GM23338 (cell line): Measurements from ENCODE around the gene USH1C. TPM values are rescaled to one million over a fixed set of nuclear protein-coding genes. Genes with fewer than 3 reads are reported as not detected.

Source experiments
- ATAC-seq: fragments of 200-7000 bp; cut with Tn5 transposase; 3 replicates; pipeline ENCODE4 v1.9.1; 2020
- DNase-seq: peaks from one replicate; pipeline ENCODE4 v3.0.0-alpha.2; 2015; ENCODE audit warnings: low spot score
- H2AFZ ChIP-seq: fragments of 200-600 bp; sonication (generic); 2 replicates; pipeline ENCODE4 v1.8.0; 2016; ENCODE audit warnings: antibody characterized with exemption, mild to moderate bottlenecking, moderate library complexity
- H3F3A ChIP-seq: fragments of 200-600 bp; sonication (generic); replicated peaks from 2 replicates; pipeline ENCODE4 v1.8.0; 2017; ENCODE audit warnings: antibody characterized with exemption, mixed run types, low read depth
- H3K27ac ChIP-seq: fragments of 200-600 bp; sonication (generic); 2 replicates; pipeline ENCODE4 v1.6.1; 2016; ENCODE audit warnings: low read depth
- H3K27me3 ChIP-seq: fragments of 200-600 bp; sonication (generic); 2 replicates; pipeline ENCODE4 v1.8.0; 2016; ENCODE audit warnings: mild to moderate bottlenecking, mixed run types, moderate library complexity; ENCODE audit not compliant: insufficient read depth
- H3K36me3 ChIP-seq: fragments of 200-600 bp; sonication (generic); 2 replicates; pipeline ENCODE4 v1.8.0; 2016; ENCODE audit warnings: mild to moderate bottlenecking; ENCODE audit not compliant: insufficient read depth
- H3K4me1 ChIP-seq: fragments of 200-600 bp; sonication (generic); 2 replicates; pipeline ENCODE4 v1.8.0; 2016; ENCODE audit warnings: mild to moderate bottlenecking, moderate library complexity; ENCODE audit not compliant: insufficient read depth
- H3K4me2 ChIP-seq: fragments of 200-600 bp; sonication (generic); 2 replicates; pipeline ENCODE4 v1.7.1; 2017; ENCODE audit warnings: mixed run types
- H3K4me3 ChIP-seq: fragments of 200-600 bp; sonication (generic); 2 replicates; pipeline ENCODE4 v1.6.1; 2016; ENCODE audit warnings: mixed run types
- H3K79me2 ChIP-seq: fragments of 200-600 bp; sonication (generic); replicated peaks from 2 replicates; pipeline ENCODE4 v1.8.0; 2017; ENCODE audit warnings: mild to moderate bottlenecking; ENCODE audit not compliant: insufficient read depth
- H3K9me2 ChIP-seq: fragments of 200-600 bp; sonication (generic); 2 replicates; pipeline ENCODE4 v1.8.0; 2017; ENCODE audit not compliant: insufficient read depth
- H4K20me1 ChIP-seq: fragments of 200-600 bp; sonication (generic); replicated peaks from 2 replicates; pipeline ENCODE4 v1.8.0; 2017; ENCODE audit warnings: mild to moderate bottlenecking; ENCODE audit not compliant: insufficient read depth
- H3K27ac Mint-ChIP-seq: 2 replicates; pipeline ENCODE4 v1.8.0; 2020; ENCODE audit warnings: inconsistent platforms, mild to moderate bottlenecking, moderate library complexity, mixed read lengths
- H3K27me3 Mint-ChIP-seq: 3 replicates; pipeline ENCODE4 v1.8.0; 2022; ENCODE audit warnings: low read depth, mild to moderate bottlenecking, moderate library complexity, mixed read lengths, inconsistent platforms; ENCODE audit not compliant: insufficient read depth, poor library complexity
- H3K36me3 Mint-ChIP-seq: 3 replicates; pipeline ENCODE4 v1.8.0; 2021; ENCODE audit warnings: low read depth, mild to moderate bottlenecking, inconsistent platforms, moderate library complexity, mixed read lengths
- H3K4me1 Mint-ChIP-seq: 3 replicates; pipeline ENCODE4 v1.8.0; 2020; ENCODE audit warnings: mild to moderate bottlenecking, inconsistent platforms, mixed read lengths
- H3K4me3 Mint-ChIP-seq: 3 replicates; pipeline ENCODE4 v1.8.0; 2021; ENCODE audit warnings: moderate library complexity, mild to moderate bottlenecking, inconsistent platforms, mixed read lengths
- H3K9me3 Mint-ChIP-seq: 3 replicates; pipeline ENCODE4 v1.8.0; 2020; ENCODE audit warnings: moderate library complexity, mild to moderate bottlenecking, inconsistent platforms, mixed read lengths
- CREB1 ChIP-seq: fragments of 250-450 bp; sonication (Bioruptor Pico); IDR thresholded peaks from 2 replicates; pipeline ENCODE4 v1.5.0; 2020; ENCODE audit warnings: low read depth, mild to moderate bottlenecking, moderate library complexity
- ETS1 ChIP-seq: IDR thresholded peaks from 2 replicates; pipeline ENCODE4 v1.6.1; 2016; ENCODE audit warnings: antibody characterized with exemption
- EZH2 ChIP-seq: fragments of 200-600 bp; sonication (generic); IDR thresholded peaks from one replicate; pipeline ENCODE4 v1.8.0; 2017; ENCODE audit warnings: antibody characterized with exemption, mild to moderate bottlenecking, low read depth; ENCODE audit not compliant: unreplicated experiment
- EZH2phosphoT487 ChIP-seq: fragments of 200-600 bp; sonication (generic); IDR thresholded peaks from one replicate; pipeline ENCODE4 v1.8.1; 2018; ENCODE audit warnings: antibody characterized with exemption; ENCODE audit not compliant: unreplicated experiment
- JUNB ChIP-seq: IDR thresholded peaks from one replicate; pipeline ENCODE4 v1.6.1; 2016; ENCODE audit warnings: antibody characterized with exemption; ENCODE audit not compliant: unreplicated experiment
- NANOG ChIP-seq: IDR thresholded peaks from 2 replicates; pipeline ENCODE4 v1.6.1; 2016; ENCODE audit warnings: antibody characterized with exemption, borderline replicate concordance
- POLR2AphosphoS5 ChIP-seq: IDR thresholded peaks from 2 replicates; pipeline ENCODE4 v1.6.1; 2016; ENCODE audit warnings: antibody characterized with exemption, low read depth
- REST ChIP-seq: IDR thresholded peaks from one replicate; pipeline ENCODE4 v1.6.1; 2018; ENCODE audit warnings: antibody characterized with exemption; ENCODE audit not compliant: unreplicated experiment
- STAT1 ChIP-seq: IDR thresholded peaks from one replicate; pipeline ENCODE4 v1.6.1; 2016; ENCODE audit warnings: antibody characterized with exemption; ENCODE audit not compliant: unreplicated experiment
- ZNF114 ChIP-seq: fragments of 250-450 bp; sonication (Bioruptor Pico); IDR thresholded peaks from 2 replicates; pipeline ENCODE4 v1.5.0; 2020; ENCODE audit warnings: mild to moderate bottlenecking, moderate library complexity
- ZNF331 ChIP-seq: fragments of 250-450 bp; sonication (Bioruptor Pico); IDR thresholded peaks from 2 replicates; pipeline ENCODE4 v1.5.0; 2020; ENCODE audit warnings: low read depth, mild to moderate bottlenecking, moderate library complexity
- polyA plus RNA-seq: library from polyadenylated mRNA; unstranded; fragments of >200 nt; fragmentation: Nextera tagmentation; extraction: Ambion mirVana; gene quantifications from 2 replicates; pipeline ENCODE4 v1.2.1, GENCODE V29; 2016
- total RNA-seq: library from RNA; depleted of rRNA; stranded (reverse); fragments of >200 nt; shearing (Covaris generic); gene quantifications from 2 replicates; pipeline ENCODE4 v1.2.3, GENCODE V29; 2014
- TF ChIP-seq, protein P1 (sequence below): fragments of 250-450 bp; sonication (Bioruptor Pico); IDR thresholded peaks from 2 replicates; pipeline ENCODE4 v1.5.0; 2020; ENCODE audit warnings: mild to moderate bottlenecking, moderate library complexity

The USH1C gene
- total and polyA plus RNA-seq, 2 experiments from 2014 or later = 1.3 to 1.8 TPM

DNA sequence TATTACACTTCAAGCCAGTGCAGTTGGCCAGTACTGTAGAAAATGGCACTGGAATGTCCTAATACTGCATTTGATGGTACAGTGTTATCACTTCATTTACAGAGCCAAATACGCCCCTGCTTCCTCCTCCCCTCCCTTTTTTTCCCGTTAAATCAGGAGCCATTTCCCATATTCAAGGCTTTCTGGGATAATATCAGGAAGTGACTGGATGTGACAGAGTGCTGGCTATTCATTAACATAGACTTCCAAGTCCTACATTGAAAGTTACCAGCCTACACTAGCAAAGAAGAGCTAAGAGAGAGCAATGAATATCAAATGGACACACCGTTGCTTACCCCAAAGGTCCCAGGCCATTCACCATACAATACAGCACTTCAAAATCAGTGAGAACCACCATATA, 35.4 kb downstream of the USH1C start (continued):
- no peak for TF ChIP-seq REST

- Histone ChIP-seq H3K4me3 (no peak overlapping the region), H3K4me1 (no peaks in the 10 kb centered on the region), H3K36me3 (no peaks in the 10 kb centered on the region), H3K27ac (no peak overlapping the region), H3K27me3 (no peaks in the 10 kb centered on the region), H3K79me2 (no peaks in the 10 kb centered on the region), H2AFZ (no peak overlapping the region), H3F3A (no peaks in the 10 kb centered on the region), H3K4me2 (no peak overlapping the region), H3K9me2 (no peaks in the 10 kb centered on the region), H4K20me1 (no peaks in the 10 kb centered on the region)
- Mint-ChIP-seq H3K4me3 (no peak overlapping the region), H3K9me3 (no peaks in the 10 kb centered on the region), H3K27me3 (peaks cover 7% of the 10 kb centered on the region), H3K27ac (no peak overlapping the region), H3K36me3 (no peaks in the 10 kb centered on the region; the same call in 2 of the 3 replicates), H3K4me1 (peaks cover 12% of the 10 kb centered on the region)
- no peak for DNase-seq
- ATAC-seq = no peak
- no peak for TF ChIP-seq REST
- TF ChIP-seq JUNB = no peak
- TF ChIP-seq STAT1 = no peak
- TF ChIP-seq EZH2phosphoT487 = no peak
- no peak for TF ChIP-seq ETS1
- no peak for TF ChIP-seq ZNF331 (CRISPR knock-in tag)
- no peak for TF ChIP-seq CREB1 (CRISPR knock-in tag)
- TF ChIP-seq EZH2 = no peak
- no peak for TF ChIP-seq NANOG
- no peak for TF ChIP-seq ZNF114
- TF ChIP-seq, protein P1, sequence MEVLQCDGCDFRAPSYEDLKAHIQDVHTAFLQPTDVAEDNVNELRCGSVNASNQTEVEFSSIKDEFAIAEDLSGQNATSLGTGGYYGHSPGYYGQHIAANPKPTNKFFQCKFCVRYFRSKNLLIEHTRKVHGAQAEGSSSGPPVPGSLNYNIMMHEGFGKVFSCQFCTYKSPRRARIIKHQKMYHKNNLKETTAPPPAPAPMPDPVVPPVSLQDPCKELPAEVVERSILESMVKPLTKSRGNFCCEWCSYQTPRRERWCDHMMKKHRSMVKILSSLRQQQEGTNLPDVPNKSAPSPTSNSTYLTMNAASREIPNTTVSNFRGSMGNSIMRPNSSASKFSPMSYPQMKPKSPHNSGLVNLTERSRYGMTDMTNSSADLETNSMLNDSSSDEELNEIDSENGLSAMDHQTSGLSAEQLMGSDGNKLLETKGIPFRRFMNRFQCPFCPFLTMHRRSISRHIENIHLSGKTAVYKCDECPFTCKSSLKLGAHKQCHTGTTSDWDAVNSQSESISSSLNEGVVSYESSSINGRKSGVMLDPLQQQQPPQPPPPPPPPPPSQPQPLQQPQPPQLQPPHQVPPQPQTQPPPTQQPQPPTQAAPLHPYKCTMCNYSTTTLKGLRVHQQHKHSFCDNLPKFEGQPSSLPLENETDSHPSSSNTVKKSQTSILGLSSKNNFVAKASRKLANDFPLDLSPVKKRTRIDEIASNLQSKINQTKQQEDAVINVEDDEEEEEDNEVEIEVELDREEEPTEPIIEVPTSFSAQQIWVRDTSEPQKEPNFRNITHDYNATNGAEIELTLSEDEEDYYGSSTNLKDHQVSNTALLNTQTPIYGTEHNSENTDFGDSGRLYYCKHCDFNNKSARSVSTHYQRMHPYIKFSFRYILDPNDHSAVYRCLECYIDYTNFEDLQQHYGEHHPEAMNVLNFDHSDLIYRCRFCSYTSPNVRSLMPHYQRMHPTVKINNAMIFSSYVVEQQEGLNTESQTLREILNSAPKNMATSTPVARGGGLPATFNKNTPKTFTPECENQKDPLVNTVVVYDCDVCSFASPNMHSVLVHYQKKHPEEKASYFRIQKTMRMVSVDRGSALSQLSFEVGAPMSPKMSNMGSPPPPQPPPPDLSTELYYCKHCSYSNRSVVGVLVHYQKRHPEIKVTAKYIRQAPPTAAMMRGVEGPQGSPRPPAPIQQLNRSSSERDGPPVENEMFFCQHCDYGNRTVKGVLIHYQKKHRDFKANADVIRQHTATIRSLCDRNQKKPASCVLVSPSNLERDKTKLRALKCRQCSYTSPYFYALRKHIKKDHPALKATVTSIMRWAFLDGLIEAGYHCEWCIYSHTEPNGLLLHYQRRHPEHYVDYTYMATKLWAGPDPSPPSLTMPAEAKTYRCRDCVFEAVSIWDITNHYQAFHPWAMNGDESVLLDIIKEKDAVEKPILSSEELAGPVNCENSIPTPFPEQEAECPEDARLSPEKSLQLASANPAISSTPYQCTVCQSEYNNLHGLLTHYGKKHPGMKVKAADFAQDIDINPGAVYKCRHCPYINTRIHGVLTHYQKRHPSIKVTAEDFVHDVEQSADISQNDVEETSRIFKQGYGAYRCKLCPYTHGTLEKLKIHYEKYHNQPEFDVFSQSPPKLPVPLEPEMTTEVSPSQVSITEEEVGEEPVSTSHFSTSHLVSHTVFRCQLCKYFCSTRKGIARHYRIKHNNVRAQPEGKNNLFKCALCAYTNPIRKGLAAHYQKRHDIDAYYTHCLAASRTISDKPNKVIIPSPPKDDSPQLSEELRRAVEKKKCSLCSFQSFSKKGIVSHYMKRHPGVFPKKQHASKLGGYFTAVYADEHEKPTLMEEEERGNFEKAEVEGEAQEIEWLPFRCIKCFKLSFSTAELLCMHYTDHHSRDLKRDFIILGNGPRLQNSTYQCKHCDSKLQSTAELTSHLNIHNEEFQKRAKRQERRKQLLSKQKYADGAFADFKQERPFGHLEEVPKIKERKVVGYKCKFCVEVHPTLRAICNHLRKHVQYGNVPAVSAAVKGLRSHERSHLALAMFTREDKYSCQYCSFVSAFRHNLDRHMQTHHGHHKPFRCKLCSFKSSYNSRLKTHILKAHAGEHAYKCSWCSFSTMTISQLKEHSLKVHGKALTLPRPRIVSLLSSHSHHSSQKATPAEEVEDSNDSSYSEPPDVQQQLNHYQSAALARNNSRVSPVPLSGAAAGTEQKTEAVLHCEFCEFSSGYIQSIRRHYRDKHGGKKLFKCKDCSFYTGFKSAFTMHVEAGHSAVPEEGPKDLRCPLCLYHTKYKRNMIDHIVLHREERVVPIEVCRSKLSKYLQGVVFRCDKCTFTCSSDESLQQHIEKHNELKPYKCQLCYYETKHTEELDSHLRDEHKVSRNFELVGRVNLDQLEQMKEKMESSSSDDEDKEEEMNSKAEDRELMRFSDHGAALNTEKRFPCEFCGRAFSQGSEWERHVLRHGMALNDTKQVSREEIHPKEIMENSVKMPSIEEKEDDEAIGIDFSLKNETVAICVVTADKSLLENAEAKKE (CRISPR knock-in tag) = no peak
- TF ChIP-seq POLR2AphosphoS5 = no peak
These were observed 35.9 kb downstream of the USH1C start for GRCh38 chr11:17508306-17508705.
